ENCODE results near the gene OSBPL5.

The OSBPL5 gene

GRCh38 chr11:3166268-3167142 lies 1.4 kb upstream of the OSBPL5 start (continued):
- TF ChIP-seq KLF7 (tag by site-specific recombination; IDR thresholded peaks at IDR 0.05; ENCODE audit: borderline replicate concordance) (no peak), ZNF155 (tag by site-specific recombination; IDR thresholded peaks at IDR 0.05) (no peak), ZFHX2 (tag by site-specific recombination; conservative IDR thresholded peaks at IDR 0.05) (peak; percentile 50), ZNF423 (tag by site-specific recombination; IDR thresholded peaks at IDR 0.05) (peak; percentile 17; the same call in 1 of the 2 replicates), ZNF585B (tag by site-specific recombination; IDR thresholded peaks at IDR 0.05) (no peak), KLF1 (tag by site-specific recombination; IDR thresholded peaks at IDR 0.05) (peak; percentile 87), ZNF223 (tag by site-specific recombination; IDR thresholded peaks at IDR 0.05) (no peak), ZNF302 (tag by site-specific recombination; IDR thresholded peaks at IDR 0.05; ENCODE audit: low read depth) (no peak), PATZ1 (tag by site-specific recombination; IDR thresholded peaks at IDR 0.05) (0 out of 2 replicates have a peak, but pooled peaks have one; percentile 36), ZNF433 (tag by site-specific recombination; IDR thresholded peaks at IDR 0.05; ENCODE audit: low read depth) (no peak), ZNF555 (tag by site-specific recombination; conservative IDR thresholded peaks at IDR 0.05) (no peak), ZSCAN4 (tag by site-specific recombination; IDR thresholded peaks at IDR 0.05) (no peak), ZNF510 (tag by site-specific recombination; IDR thresholded peaks at IDR 0.05; ENCODE audit: insufficient replicate concordance) (no peak), ZNF501 (tag by site-specific recombination; IDR thresholded peaks at IDR 0.05) (no peak)

GRCh38 chr11:3165916-3166267 lies 782 bp upstream of the OSBPL5 start:
- Histone ChIP-seq H3K36me3 (ENCODE audit: control insufficient read depth in 2 of 2, insufficient read depth in 1 of 2, low read length in 2 of 2) (no peaks in the 10 kb centered on the region), H3K9me3 (ENCODE audit: control insufficient read depth, insufficient read depth, low read depth, low read length) (no peaks in the 10 kb centered on the region), H3K27ac (ENCODE audit: extremely low read depth, low read depth, low read length) (no peak overlapping the region), H3K4me3 (ENCODE audit: low read depth, low read length) (no peak overlapping the region), H3K4me1 (ENCODE audit: control insufficient read depth, insufficient read depth, low read length) (no peaks in the 10 kb centered on the region)
- POLR2A ChIA-PET, result no interaction called here
- CTCF ChIA-PET, result no interaction called here
- TF ChIP-seq SCRT1 (tag by site-specific recombination; IDR thresholded peaks at IDR 0.05; ENCODE audit: borderline replicate concordance), result no peak
- TF ChIP-seq ZNF202 (tag by site-specific recombination; IDR thresholded peaks at IDR 0.05; ENCODE audit: borderline replicate concordance), result no peak
- TF ChIP-seq ZNF18 (tag by site-specific recombination; IDR thresholded peaks at IDR 0.05), result no peak
- TF ChIP-seq ZBTB11 (tag by site-specific recombination; conservative IDR thresholded peaks at IDR 0.05; ENCODE audit: low read depth), result no peak
- no peak for TF ChIP-seq ATF2 (tag by site-specific recombination; IDR thresholded peaks at IDR 0.05; ENCODE audit: low read depth)
- no peak for TF ChIP-seq ZNF658 (tag by site-specific recombination; IDR thresholded peaks at IDR 0.05)
- TF ChIP-seq ZNF398 (tag by site-specific recombination; IDR thresholded peaks at IDR 0.05), result no peak
- no peak for TF ChIP-seq ZNF626 (tag by site-specific recombination; IDR thresholded peaks at IDR 0.05)

All from HEK293 (cell line).